ENCODE measurements around the gene GRAP2.
A peak's percentile ranks its signal among the peaks of the same experiment; 100 is the strongest.
"Not testable (repeated sequence)": the region's sequence is repeated elsewhere in the genome, so short reads cannot be mapped to it uniquely, and the experiment has no call there.

GRAP2 gene

DNA sequence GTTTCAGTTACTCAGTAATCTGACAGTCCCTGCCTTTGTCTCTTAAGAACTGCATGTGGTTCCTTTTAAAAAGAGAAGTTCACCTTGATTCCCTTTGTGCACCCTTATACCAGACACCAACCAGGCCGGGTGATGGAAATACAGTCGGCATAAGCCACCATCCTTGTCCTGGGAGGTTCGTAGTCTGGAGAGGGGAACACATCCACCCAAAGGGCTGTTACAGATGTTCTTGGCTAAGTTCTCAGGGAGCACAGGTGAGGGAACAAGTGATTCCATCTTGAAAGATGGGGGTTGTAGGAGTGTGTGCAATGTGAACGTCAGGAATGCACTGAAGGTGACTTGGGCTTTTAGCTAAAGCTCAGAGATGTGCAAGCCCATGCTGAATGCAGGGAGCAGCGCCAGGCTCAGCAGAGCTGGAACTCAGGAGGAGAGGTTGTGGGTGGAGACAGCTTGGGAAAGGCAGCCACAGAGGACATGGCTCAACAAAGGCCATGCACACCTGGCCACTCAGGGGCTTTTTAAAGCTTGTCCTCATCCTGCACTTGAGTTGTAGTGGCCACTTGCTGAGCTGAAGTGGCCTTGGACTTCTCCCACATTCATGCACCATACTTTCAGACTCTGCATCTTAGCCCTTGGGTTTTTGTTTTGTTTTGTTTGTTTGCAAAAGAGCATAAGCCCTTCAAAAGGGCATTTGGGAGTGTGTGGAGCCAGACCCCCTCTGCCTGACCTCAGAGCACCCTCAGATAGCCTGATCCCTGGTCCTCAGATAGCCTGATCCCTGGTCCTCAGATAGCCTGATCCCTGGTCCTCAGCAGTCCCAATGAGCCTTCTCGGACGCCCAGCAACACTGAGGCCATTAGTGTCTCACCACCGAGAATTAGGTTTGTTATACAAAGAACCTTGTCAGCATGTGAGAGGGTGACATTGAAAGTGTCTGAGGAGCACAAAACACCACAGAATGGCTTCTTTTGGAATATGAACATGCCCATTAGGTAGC is 46.6 kb downstream of the GRAP2 start:
- peak; percentile 87 for DNase-seq

DNA sequence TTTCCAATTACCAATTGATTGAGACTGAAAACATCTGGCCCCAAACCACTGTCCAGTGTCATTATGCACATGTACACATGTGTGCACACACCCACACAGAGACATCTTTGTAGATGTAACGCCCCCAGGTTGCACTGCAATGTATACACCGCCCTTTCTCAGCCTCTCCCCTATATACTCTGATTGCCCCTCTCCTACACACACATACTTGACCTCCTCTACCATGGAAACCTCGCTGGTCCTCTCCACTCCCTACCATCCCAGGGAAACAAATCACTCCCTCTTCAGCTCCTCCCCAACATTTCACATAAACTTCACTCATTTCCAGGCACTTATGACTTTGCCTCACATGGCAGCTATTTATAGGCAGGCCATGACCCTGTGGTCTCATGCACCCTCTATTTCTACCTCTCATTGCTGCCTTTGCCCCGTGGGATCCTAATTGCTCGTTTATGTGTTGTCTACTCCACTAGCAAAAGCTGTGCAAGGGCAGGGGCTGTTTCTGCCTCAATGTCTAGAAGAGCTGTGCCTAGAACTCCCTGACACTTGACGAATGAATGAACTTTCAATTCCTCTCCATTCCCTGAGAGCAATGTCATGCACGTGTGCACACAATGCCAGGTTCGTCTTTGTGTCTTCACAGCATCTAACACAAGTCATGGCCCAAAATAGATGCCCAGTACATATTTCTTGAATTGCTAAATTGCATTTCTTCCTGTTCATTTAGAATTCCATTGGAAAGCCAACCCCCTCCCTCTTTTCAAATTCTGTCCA is 49.3 kb downstream of the GRAP2 start:
- DNase-seq: no peak

GRCh38 chr22:39951603-39952293 is 50.9 kb downstream of the GRAP2 start:
- DNase-seq: not testable (repeated sequence)

DNA sequence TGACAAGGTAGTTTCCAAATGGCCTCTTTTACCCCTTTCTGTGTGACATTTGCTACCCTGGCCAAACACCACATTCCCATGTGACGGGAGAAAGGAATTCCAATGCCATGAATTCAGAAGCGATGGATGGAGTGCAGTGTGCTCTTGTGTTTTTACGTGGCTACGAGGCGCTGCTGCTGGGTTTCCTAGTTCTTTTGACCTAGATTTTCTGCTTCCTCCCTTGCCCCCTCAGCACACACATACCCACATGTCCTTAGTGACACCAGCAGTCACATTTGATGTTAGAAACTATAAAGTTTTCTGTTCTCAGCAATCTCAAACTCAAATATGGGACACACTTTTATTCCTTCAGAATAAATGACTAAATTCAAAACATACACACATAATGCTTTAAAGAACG is 51.5 kb downstream of the GRAP2 start:
- DNase-seq: no peak

DNA sequence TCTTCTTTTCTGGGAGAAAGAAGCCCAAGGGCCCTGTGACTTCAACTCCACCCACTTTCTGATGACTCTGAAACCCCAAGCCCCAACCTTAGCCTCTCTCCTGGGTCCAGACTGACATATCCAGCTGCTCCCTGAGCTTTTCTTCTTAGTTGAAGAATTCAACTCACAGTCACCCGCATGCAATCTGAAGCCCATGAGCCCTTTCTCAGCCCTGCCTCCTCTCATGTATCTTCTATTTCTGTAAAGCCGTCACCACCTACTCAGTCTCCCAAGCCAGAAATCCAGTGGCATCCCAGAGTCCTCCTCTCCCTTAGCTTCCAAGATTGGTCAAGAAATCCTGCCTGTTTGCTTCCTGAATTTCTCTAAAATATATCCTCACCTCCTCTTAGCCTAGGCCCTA is 52.2 kb downstream of the GRAP2 start:
- no peak for DNase-seq

GRCh38 chr22:39954584-39955055 is 53.7 kb downstream of the GRAP2 start:
- no peak for DNase-seq

DNA sequence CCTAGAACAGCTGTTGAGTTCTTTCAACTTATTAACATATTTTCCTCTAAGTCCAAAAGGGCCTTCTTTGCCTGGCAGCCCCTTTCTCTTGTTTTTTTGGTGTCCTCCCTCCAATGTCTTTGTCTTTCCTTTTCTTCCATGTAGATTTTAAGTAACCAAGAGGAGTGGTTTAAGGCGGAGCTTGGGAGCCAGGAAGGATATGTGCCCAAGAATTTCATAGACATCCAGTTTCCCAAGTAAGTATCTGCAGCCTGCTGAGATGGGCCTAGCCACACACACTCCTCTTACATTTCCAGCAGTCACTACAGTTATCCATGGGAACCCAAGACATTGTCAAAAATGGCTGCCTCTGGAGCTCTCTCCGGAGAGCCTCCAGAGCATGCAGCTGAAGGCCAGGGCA is 54.8 kb downstream of the GRAP2 start:
- DNase-seq: no peak

- peak; percentile 61 for DNase-seq
Observed at GRCh38 chr22:39956932-39957664, 56.2 kb downstream of the GRAP2 start.

DNA sequence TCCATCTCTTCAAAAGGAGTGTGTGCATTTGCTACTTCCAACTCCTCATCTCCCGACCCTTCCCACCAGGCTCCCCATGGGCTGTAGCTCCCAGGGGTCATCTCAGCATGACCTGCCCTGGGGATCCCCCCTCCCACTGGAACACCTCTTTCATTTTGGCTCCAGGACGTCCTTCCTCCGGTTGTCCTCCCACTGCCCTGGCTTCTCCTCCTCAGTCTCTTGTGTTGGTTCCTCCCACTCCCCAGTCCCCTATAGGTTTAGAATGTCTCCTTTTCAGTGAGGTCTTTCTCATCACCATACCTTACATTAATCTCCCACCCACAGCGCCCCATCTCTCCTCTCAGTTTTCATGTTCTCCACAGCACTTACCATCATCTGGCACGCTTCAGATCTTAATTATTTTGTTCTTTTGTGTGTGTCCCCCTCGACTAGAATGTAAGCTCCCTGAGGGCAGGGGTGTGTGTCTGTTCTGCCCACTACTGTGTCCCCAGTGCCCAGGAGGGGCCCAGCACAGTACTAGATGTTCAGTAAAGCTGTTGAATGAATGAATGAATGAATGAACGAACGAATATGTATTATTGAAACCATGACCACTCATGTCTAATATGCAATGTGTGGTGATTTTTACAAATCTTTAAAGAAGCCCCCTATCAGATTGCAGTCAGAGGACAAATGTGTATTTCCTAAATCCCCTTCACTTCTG is 57.3 kb downstream of the GRAP2 start:
- DNase-seq: no peak

DNA sequence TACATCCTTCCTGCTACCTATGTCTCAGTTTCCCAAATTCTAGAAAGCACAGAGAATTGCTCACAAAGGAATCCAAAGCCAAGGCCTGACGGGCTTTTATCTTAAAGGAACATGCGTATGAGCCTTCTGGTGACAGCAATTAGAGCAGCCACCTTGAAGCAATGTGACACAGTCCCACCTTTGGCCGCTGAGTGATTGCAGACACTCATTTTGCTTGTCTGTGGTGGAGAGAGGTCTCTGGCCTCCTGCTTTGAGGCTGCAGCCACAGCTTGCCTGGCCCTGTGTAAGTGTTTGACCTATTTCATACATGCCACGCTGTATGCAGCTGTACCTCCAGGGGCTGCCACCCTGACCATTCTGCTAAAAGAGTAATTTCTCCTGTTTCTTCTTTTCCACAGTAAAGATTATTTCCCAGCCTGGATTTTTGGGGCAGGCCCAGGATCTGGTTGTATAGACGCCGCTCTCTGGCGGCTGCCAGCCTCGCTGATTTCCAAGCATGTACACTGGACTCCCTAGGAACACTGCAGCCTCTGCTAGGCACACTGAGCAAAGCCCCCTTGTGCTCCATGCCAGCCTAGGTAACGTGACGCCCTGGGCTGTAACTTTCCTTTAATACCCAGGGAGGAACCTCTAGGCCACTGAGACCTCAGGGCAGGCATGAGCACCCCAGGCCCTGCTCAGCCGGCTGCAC is 58.2 kb downstream of the GRAP2 start:
- DNase-seq: no peak

DNA sequence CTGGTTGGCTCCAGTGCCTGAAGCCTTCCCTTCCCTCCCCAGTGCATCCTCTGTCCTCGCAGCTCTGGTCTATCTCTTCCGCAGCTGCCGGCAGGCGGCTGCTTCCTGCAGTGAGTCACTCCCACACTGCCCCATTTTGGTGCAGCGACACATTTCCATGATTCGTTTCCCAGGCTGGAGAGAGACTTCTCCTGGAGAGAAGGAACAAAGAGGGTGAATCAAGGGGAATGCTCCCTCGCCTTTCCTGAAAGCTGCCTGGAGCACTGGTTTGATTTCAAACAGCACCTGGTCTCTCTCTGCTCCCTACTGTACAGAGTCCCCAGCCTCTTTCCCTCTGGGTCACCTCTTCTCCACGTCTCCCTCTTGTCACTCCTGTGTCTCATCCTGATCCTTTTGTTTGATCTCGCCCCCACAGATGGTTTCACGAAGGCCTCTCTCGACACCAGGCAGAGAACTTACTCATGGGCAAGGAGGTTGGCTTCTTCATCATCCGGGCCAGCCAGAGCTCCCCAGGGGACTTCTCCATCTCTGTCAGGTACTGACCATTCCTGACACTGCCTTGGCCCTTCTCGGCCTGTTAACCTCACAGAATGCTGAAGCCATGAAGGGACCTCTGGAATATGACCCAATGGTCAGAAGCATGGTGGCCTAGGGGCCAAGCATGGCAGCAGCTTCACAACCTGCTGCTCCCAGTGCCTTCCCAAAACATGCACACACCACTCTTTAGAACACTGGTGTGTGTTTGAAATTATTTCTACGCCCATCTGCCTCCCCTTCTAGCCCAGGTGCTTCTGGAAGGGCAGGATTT is 59.0 kb downstream of the GRAP2 start, which contains the start of gene TMA7B:
Gene TMA7B, plus strand, starts transcription at position 758 of the 808 bp plus-strand sequence. CDS start 3,978 bp downstream, outside the sequence.
- DNase-seq: no peak

GRCh38 chr22:39960791-39961746 is 60.2 kb downstream of the GRAP2 start:
- DNase-seq: no peak

GRCh38 chr22:39962071-39962470 is 61.2 kb downstream of the GRAP2 start:
- DNase-seq: no peak

DNA sequence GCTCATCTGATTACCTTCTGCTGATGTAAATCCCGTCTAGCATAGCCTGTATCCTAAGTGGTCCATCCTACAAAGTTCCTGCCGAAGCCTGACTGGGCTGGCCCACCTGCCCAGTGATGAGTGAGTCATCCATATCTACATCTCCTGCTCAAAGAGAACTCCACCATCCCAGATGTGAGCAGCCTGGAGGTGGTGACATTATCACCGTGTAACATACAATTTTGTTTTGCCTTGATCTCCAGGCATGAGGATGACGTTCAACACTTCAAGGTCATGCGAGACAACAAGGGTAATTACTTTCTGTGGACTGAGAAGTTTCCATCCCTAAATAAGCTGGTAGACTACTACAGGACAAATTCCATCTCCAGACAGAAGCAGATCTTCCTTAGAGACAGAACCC is 64.9 kb downstream of the GRAP2 start:
- DNase-seq: no peak

- no peak for DNase-seq
Observed at GRCh38 chr22:39966470-39966869, 65.6 kb downstream of the GRAP2 start.

DNA sequence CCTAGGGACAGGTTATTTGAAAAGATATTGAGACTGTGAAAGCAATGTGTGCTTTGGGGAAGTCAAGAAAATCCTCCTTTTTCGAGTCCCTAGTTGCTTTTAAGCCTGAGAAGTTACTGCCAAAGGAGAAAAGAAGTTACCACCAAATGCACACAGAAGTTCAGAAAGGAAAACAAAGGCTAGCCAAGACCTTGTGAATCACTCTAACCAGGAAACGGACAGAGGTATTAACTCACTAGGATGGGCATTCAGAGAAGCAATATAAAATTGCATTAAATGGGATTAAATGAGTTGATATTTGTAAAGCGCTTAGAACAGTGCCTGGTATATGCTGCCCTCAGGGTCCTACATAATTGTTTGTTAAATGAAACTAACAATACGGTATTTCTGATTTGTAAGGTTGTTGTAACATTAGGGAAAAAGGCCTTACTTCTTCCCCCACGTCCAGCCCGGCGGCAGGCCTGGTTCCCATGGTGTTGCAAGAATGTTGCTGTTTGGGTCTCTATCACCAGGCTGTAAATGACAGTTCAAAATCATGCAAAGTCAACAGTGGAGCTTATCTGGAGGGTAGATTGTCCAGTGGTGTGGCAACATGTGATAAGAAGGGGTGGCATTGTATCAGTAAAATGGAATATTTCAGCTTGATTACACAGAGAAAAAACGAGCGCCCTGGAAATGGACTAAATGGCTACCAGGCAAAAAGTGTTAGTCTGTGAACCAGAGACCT is 66.4 kb downstream of the GRAP2 start:
- DNase-seq: no peak

DNA sequence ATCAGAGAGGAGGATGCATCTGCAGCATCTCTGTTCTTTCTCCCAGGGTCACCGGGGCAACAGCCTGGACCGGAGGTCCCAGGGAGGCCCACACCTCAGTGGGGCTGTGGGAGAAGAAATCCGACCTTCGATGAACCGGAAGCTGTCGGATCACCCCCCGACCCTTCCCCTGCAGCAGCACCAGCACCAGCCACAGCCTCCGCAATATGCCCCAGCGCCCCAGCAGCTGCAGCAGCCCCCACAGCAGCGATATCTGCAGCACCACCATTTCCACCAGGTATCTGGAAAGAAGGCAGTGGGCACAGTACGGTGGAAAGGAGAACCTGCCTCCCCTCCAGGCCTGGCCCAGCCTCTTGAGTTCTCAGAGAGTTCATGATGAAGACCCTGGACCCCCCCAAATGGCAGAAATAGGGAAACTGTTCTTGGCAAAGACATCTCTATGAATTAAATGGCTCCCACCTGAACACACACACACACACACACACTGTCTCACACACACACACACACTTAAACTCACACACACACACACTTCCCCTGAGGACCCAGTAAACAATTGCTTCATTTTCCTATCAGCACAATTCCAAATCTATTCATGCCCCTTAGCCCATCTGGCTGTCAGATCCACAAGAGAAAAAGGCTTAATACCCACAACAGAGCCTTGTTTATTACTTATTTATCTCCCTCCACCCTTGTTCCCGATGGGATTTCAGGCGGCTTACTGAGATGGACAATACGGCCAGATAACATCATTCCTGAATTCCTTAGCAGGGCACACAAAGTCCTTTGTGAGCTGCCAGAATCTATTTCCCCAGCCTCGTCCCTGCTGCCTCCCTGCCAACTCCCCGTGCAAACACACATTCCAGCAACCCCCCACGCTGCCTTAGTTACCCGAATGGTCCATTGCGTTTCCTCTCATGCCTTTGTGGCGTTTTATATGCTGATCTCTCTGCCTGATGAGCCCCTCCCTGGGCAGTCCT is 67.4 kb downstream of the GRAP2 start:
- no peak for DNase-seq
